Spleen (tissue), 11 donors: ENCODE measurements around the gene KIF12. TPM values are rescaled to one million over a fixed set of nuclear protein-coding genes. Genes with fewer than 3 reads are reported as not detected.

Experiments
- DNase-seq: peaks from one replicate; pipeline ENCODE4 v3.0.0-alpha.2; 2020
- H3K27ac ChIP-seq, 8 donors: fragments of 200-600 bp; sonication (generic) in 7 of 8; 1 replicate in 4 of 8; 2 replicates in 4 of 8; pipeline versions ENCODE4 v1.5.0 to v1.8.0; 2016 to 2021; ENCODE audit warnings: inconsistent platforms in 4 of 8, mild to moderate bottlenecking in 4 of 8, moderate library complexity in 1 of 8
- H3K27me3 ChIP-seq, 7 donors: fragments of 200-600 bp; sonication (generic) in 6 of 7; replicated peaks in 1 of 7; 1 replicate in 4 of 7; 2 replicates in 3 of 7; pipeline versions ENCODE4 v1.5.0 to v1.8.0; 2016 to 2021; ENCODE audit warnings: inconsistent platforms in 3 of 7, mild to moderate bottlenecking in 1 of 7
- H3K36me3 ChIP-seq, 6 donors: fragments of 200-600 bp; sonication (generic) in 5 of 6; 1 replicate in 4 of 6; 2 replicates in 2 of 6; pipeline versions ENCODE4 v1.5.0 to v1.8.0; 2016 to 2021; ENCODE audit warnings: inconsistent platforms in 2 of 6
- H3K4me1 ChIP-seq, 6 donors: fragments of 200-600 bp; sonication (generic) in 5 of 6; 1 replicate in 3 of 6; 2 replicates in 3 of 6; pipeline versions ENCODE4 v1.5.0 to v1.8.0; 2016 to 2021; ENCODE audit warnings: inconsistent platforms in 3 of 6
- H3K4me3 ChIP-seq, 8 donors: fragments of 200-600 bp; sonication (generic) in 7 of 8; 1 replicate in 4 of 8; 2 replicates in 4 of 8; pipeline versions ENCODE4 v1.5.0 to v1.8.0; 2016 to 2021; ENCODE audit warnings: inconsistent platforms in 4 of 8, mild to moderate bottlenecking in 4 of 8, moderate library complexity in 2 of 8
- H3K9me3 ChIP-seq, 8 donors: fragments of 200-600 bp; sonication (generic) in 7 of 8; 1 replicate in 4 of 8; 2 replicates in 4 of 8; pipeline versions ENCODE4 v1.5.0 to v1.8.0; 2016 to 2021; ENCODE audit warnings: inconsistent platforms in 4 of 8
- POLR2A ChIP-seq, 3 donors: fragments of 450-650 bp; IDR thresholded peaks; one replicate each; pipeline ENCODE4 v1.5.1; 2017; ENCODE audit warnings: antibody characterized with exemption in 3 of 3, mild to moderate bottlenecking in 1 of 3
- POLR2AphosphoS5 ChIP-seq, 3 donors: sonication (generic); formaldehyde crosslinking; IDR thresholded peaks; one replicate each; pipeline ENCODE4 v1.5.1; 2017; ENCODE audit warnings: antibody characterized with exemption in 3 of 3
- WGBS, 5 donors: extraction: QIAGEN DNeasy Blood & Tissue Kit in 3 of 5; methylation state at CpG; one replicate each; pipeline versions ENCODE4 v1.1.5 to v1.1.7; 2013 to 2018; 5-methylcytosine and 5-hydroxymethylcytosine counted together
- intact Hi-C: fragments of 100-400 bp; cut with DNase I; formaldehyde crosslinking; loops from one replicate; pipeline ENCODE4 v1.15.0; 2023; ENCODE audit warnings: low total_unique reads
- polyA plus RNA-seq, 3 donors: library from polyadenylated mRNA; stranded (reverse); fragments of 200-250 nt; gene quantifications; one replicate each; pipeline ENCODE4 v1.2.1, GENCODE V29; 2013
- total RNA-seq, 7 donors: library from RNA; depleted of rRNA in 3 of 7; stranded (reverse); fragments of >200 nt in 3 of 7; fragmentation: NEBNext Ultra II Directional in 4 of 7; extraction: Animal tissue kit (Norgen Biotek cat#: 25700) in 4 of 7; gene quantifications; one replicate each; pipeline versions ENCODE4 v1.1.0 to v1.2.1, GENCODE V29; 2016 to 2021
- TF ChIP-seq, protein P1 (sequence below), 11 experiments: fragments of 200-600 bp in 7 of 11; fragments of 450-650 bp in 4 of 11; sonication (generic) in 4 of 11; IDR thresholded peaks in 8 of 11; conservative IDR thresholded peaks in 3 of 11; 1 replicate in 7 of 11; 2 replicates in 4 of 11; pipeline versions ENCODE4 v1.4.0 to v1.8.0; 2016 to 2021; ENCODE audit warnings: antibody characterized with exemption in 11 of 11, inconsistent platforms in 4 of 11, mild to moderate bottlenecking in 1 of 11
- donor health status: healthy with polysubstance abuse.
- donor health status: DM: no; HTN: no; CAD: no; lungs with moderate emphysema.
- donor health status: DM: no; HTN: no; CAD: no.
- donor health status: Bipolar disorder and iron deficiency.
- donor health status: healthy.
- donor health status: DM: no; HTN: no; CAD: no.
- donor health status: DM: yes; HTN: yes; CAD: no.

Gene KIF12
- total and polyA plus RNA-seq, 10 donors, result 0.20 to 1.5 (median 0.26) TPM; not detected in 5

DNA sequence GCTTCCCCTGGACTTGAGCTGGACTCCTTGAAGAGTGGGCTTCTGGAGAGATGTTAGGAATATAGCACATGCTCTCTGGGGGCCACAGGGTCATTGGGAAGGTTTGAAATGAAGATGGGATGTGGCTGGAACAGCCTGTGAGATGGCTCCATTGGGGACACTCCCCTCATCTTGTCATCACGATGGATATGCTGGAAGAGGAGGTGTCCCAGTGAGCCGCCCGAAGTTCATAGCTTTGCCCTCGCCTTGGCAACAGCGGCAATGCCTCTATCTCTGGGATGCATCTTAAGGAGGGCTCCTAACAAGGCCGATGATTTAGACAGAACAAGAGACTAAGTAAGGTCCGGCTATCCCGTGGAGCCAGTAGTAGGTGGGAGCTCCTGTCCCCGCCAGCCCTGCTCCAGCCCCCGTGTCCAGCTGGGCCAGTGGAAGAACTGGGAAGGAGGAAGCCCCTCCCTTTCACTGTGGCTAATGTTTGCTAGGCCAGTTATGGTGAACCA lies 44.9 kb downstream of the KIF12 start:
- peak; percentile 40 for DNase-seq
- Histone ChIP-seq H3K27ac (no peak overlapping the region), H3K4me1 (peaks cover 0 to 3% (median 0%) of the 10 kb centered on the region in 6 donors), H3K36me3 (peaks cover 0 to 44% (median 9%) of the 10 kb centered on the region in 6 donors), H3K9me3 (no peaks in the 10 kb centered on the region), H3K27me3 (no peaks in the 10 kb centered on the region), H3K4me3 (no peak overlapping the region)
- no peak for TF ChIP-seq POLR2A (IDR thresholded peaks at IDR 0.05)
- TF ChIP-seq, protein P1, sequence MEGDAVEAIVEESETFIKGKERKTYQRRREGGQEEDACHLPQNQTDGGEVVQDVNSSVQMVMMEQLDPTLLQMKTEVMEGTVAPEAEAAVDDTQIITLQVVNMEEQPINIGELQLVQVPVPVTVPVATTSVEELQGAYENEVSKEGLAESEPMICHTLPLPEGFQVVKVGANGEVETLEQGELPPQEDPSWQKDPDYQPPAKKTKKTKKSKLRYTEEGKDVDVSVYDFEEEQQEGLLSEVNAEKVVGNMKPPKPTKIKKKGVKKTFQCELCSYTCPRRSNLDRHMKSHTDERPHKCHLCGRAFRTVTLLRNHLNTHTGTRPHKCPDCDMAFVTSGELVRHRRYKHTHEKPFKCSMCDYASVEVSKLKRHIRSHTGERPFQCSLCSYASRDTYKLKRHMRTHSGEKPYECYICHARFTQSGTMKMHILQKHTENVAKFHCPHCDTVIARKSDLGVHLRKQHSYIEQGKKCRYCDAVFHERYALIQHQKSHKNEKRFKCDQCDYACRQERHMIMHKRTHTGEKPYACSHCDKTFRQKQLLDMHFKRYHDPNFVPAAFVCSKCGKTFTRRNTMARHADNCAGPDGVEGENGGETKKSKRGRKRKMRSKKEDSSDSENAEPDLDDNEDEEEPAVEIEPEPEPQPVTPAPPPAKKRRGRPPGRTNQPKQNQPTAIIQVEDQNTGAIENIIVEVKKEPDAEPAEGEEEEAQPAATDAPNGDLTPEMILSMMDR (IDR thresholded peaks at IDR 0.05 in 8 of 11, conservative IDR thresholded peaks at IDR 0.05 in 3 of 11), result no peak
- TF ChIP-seq POLR2AphosphoS5 (IDR thresholded peaks at IDR 0.05), result no peak
- WGBS, 5 donors, result 72 to 91% (median 80%) methylated on average over 10 of the region's 10 CpGs
- intact Hi-C loops, result no loop called here

DNA sequence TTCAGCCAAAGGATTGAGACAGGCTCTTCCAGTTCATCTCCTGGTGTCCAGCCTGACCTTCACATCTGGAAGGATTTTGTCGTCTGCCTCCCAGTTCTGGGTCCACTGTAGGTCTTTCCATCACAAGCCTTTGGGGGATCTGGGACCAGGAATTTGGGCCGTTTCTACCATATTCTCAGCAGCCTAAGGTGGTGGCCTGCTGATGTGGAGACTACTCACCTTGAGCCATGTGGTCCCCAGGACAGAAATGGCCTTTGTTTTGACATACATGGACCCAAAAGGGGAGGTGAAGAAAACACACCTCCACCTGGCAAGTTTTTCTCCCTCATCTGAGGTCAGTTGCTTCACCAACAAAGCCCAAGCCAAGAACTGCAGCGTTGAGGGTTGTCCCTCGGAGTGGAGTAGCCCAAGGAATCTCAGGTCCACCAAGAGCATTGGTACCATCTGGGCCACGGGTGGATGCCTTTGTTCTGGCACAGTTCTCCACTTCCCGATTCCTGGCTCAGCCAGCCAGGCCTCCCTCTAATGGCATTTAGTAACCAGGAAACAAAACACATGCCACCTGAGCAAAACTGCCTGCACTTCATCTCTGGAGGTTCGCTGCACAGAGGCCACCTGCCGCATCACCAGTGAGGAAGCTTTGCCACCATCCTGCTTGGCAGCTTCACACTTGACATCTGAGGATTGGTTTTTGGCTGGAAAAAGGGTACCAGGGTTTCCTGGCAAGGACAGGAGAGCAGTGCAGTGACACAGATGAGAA lies 45.7 kb downstream of the KIF12 start:
- peak; percentile 29 for DNase-seq

DNA sequence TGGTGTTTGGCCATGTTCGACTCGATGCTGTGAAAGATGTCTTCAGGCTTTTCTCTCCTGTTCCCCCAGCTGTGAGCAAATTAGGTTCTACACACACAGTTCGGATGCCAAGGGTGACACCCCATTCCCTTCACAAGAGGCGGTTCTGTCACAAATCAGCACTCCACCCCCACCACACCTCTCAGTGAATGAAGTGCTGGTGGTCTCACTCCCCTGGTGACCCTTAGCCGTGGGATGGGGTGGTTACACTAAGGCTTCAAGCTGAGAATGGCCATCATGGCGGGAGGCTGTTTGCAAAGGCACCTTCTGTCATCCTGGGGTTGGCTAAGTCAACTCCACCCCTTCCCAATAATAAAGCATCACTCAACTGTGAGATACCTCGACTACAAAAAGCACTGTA lies 47.4 kb downstream of the KIF12 start:
- Histone ChIP-seq H3K27ac (no peak overlapping the region), H3K4me1 (no peaks in the 10 kb centered on the region), H3K4me3 (no peak overlapping the region), H3K9me3 (no peaks in the 10 kb centered on the region), H3K36me3 (peaks cover 0 to 61% (median 23%) of the 10 kb centered on the region in 6 donors), H3K27me3 (no peaks in the 10 kb centered on the region)
- 77 to 86% (median 79%) methylated on average over 6 to 7 of the region's 7 CpGs for WGBS, 5 donors
- no peak for TF ChIP-seq POLR2AphosphoS5 (IDR thresholded peaks at IDR 0.05)
- TF ChIP-seq POLR2A (IDR thresholded peaks at IDR 0.05), result no peak
- TF ChIP-seq, protein P1 (IDR thresholded peaks at IDR 0.05 in 8 of 11, conservative IDR thresholded peaks at IDR 0.05 in 3 of 11), result no peak
- peak; percentile 29 for DNase-seq
- intact Hi-C loops, result no loop called here

More for the DNA sequence above, 45.7 kb downstream of the KIF12 start:
- Histone ChIP-seq H3K9me3 (no peaks in the 10 kb centered on the region), H3K27ac (no peak overlapping the region), H3K27me3 (no peaks in the 10 kb centered on the region), H3K4me3 (no peak overlapping the region), H3K36me3 (peaks cover 0 to 53% (median 18%) of the 10 kb centered on the region in 6 donors), H3K4me1 (no peaks in the 10 kb centered on the region)
- TF ChIP-seq POLR2A (IDR thresholded peaks at IDR 0.05), result no peak
- TF ChIP-seq, protein P1 (IDR thresholded peaks at IDR 0.05 in 8 of 11, conservative IDR thresholded peaks at IDR 0.05 in 3 of 11), result no peak
- no peak for TF ChIP-seq POLR2AphosphoS5 (IDR thresholded peaks at IDR 0.05)
- intact Hi-C loops, result no loop called here
- 89 to 92% (median 91%) methylated on average over 7 to 8 of the region's 8 CpGs for WGBS, 5 donors

DNA sequence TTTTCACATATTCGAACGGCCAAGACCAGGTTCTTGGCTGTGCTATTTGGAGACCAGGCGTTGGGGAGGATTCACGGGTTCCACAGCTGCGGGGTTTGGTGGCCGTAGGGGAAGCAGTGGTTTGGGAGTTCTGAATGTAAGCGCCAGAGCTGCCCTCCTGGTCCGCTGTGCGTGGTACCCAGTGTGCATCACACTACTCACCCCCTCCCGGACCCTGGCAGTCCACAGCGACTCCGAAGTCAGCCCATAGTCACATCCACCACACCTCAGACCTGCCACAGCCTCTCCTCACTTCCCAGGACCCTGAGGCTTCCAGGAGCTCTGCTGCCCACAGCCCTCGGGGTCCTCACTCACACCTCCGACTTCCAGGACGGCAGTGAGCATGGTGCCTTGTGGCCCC lies 47.8 kb downstream of the KIF12 start:
- H3K4me3 ChIP-seq, result no peak overlapping the region
- H3K27me3 ChIP-seq, result no peaks in the 10 kb centered on the region
- 90 to 98% (median 92%) methylated on average over 15 of the region's 15 CpGs for WGBS, 5 donors
- no peaks in the 10 kb centered on the region for H3K9me3 ChIP-seq
- H3K4me1 ChIP-seq, result no peaks in the 10 kb centered on the region
- TF ChIP-seq POLR2AphosphoS5 (IDR thresholded peaks at IDR 0.05), result no peak
- TF ChIP-seq, protein P1 (IDR thresholded peaks at IDR 0.05 in 8 of 11, conservative IDR thresholded peaks at IDR 0.05 in 3 of 11), result no peak
- no peak for TF ChIP-seq POLR2A (IDR thresholded peaks at IDR 0.05)
- H3K27ac ChIP-seq, result no peak overlapping the region
- H3K36me3 ChIP-seq, result peaks cover 0 to 61% (median 23%) of the 10 kb centered on the region in 6 donors
- intact Hi-C loops, result no loop called here
- peak; percentile 42 for DNase-seq
